PC-9 (cell line): ENCODE measurements around the gene ERC2. TPM values are rescaled to one million over a fixed set of nuclear protein-coding genes. Genes with fewer than 3 reads are reported as not detected.

ENCODE experiments used
- BruUV-seq: library from RNA; stranded (reverse); fragments of 400-500 nt; replicated peaks from 2 replicates; lab custom pipeline; 2021; lab: Mats Ljungman, UMichigan
- CTCF ChIA-PET: fragments of 300-600 bp; sonication (Branson Sonifier 250); formaldehyde crosslinking; loops from one replicate; lab custom pipeline; 2022; ENCODE audit warnings: antibody characterized with exemption; lab: Charles Lee
- POLR2A ChIA-PET: fragments of 300-600 bp; sonication (Branson Sonifier 250); formaldehyde crosslinking; loops from one replicate; lab custom pipeline; 2022; ENCODE audit warnings: antibody characterized with exemption; ENCODE audit not compliant: unreplicated experiment; lab: Charles Lee
- DNase-seq, 2 experiments: peaks; one replicate each; pipeline versions ENCODE4 v3.0.0 to v3.0.0-alpha.2; 2015 to 2022; ENCODE audit warnings: mixed read lengths in 1 of 2
- H2AFZ ChIP-seq: fragments of 200-600 bp; sonication (generic); 2 replicates; pipeline ENCODE4 v1.8.1; 2017; ENCODE audit warnings: antibody characterized with exemption
- H3F3A ChIP-seq: fragments of 200-600 bp; sonication (generic); 2 replicates; pipeline ENCODE4 v1.8.1; 2017; ENCODE audit warnings: antibody characterized with exemption, mild to moderate bottlenecking, low read depth; ENCODE audit not compliant: insufficient read depth
- H3K27ac ChIP-seq: fragments of 200-600 bp; sonication (generic); 2 replicates; pipeline ENCODE4 v1.6.1; 2016; ENCODE audit warnings: mixed run types
- H3K27me3 ChIP-seq: fragments of 200-600 bp; sonication (generic); 2 replicates; pipeline ENCODE4 v1.6.1; 2016; ENCODE audit warnings: low read depth, mixed run types; ENCODE audit not compliant: insufficient read depth
- H3K36me3 ChIP-seq: fragments of 200-600 bp; sonication (generic); 2 replicates; pipeline ENCODE4 v1.6.1; 2016; ENCODE audit warnings: low read depth, mixed run types
- H3K4me1 ChIP-seq: fragments of 200-600 bp; sonication (generic); replicated peaks from 2 replicates; pipeline ENCODE4 v1.6.1; 2016; ENCODE audit warnings: mixed run types; ENCODE audit not compliant: insufficient read depth
- H3K4me2 ChIP-seq: fragments of 200-600 bp; sonication (generic); 2 replicates; pipeline ENCODE4 v1.6.1; 2017; ENCODE audit warnings: mixed run types
- H3K4me3 ChIP-seq: fragments of 200-600 bp; sonication (generic); 2 replicates; pipeline ENCODE4 v1.6.1; 2016; ENCODE audit warnings: mixed run types
- H3K79me2 ChIP-seq: fragments of 200-600 bp; sonication (generic); 2 replicates; pipeline ENCODE4 v1.6.1; 2017; ENCODE audit warnings: low read depth, mixed run types
- H3K9me2 ChIP-seq: fragments of 200-600 bp; sonication (generic); 2 replicates; pipeline ENCODE4 v1.8.1; 2017; ENCODE audit warnings: mild to moderate bottlenecking; ENCODE audit not compliant: insufficient read depth
- H3K9me3 ChIP-seq: fragments of 200-600 bp; sonication (generic); 2 replicates; pipeline ENCODE4 v1.8.1; 2016; ENCODE audit warnings: low read depth; ENCODE audit not compliant: insufficient read depth
- H4K20me1 ChIP-seq: fragments of 200-600 bp; sonication (generic); 2 replicates; pipeline ENCODE4 v1.8.1; 2017; ENCODE audit not compliant: insufficient read depth
- EZH2 ChIP-seq: fragments of 200-600 bp; sonication (generic); IDR thresholded peaks from 2 replicates; pipeline ENCODE4 v1.8.0; 2017; ENCODE audit warnings: antibody characterized with exemption, low read depth
- intact Hi-C: fragments of 100-400 bp; cut with micrococcal nuclease; formaldehyde crosslinking; loops from one replicate; pipeline ENCODE4 v1.10.0; 2022; ENCODE audit not compliant: unreplicated experiment
- total RNA-seq: library from RNA; stranded (reverse); gene quantifications from 2 replicates; pipeline ENCODE4 v1.2.3, GENCODE V29; 2021
- TF ChIP-seq, protein P1 (sequence below): fragments of 200-600 bp; sonication (generic); conservative IDR thresholded peaks from 2 replicates; pipeline ENCODE4 v1.6.1; 2017; ENCODE audit warnings: mixed run types, antibody characterized with exemption, mild to moderate bottlenecking, moderate library complexity

ERC2 gene
- total RNA-seq, 1 experiment from 2014 or later: 1.4 TPM

DNA sequence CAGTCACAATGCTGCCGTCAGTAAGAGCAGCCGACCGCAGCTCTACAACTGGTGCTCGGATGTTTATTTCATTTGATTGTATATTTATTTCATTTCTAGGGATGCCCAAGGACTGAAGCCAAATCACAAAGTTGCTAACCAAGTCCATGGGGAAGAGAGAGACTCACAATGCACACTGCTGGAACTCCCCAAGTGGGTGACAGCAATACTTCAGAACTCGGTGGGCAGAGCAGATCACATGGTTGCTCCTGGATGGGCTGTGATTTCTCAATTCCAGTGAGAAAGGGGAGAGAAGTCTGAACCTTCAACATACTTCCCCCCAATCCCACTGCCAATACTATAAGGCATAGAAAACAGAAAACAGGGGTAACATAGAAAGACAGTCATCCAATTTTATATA is 715.4 kb downstream of the ERC2 start:
- TF ChIP-seq, protein P1, sequence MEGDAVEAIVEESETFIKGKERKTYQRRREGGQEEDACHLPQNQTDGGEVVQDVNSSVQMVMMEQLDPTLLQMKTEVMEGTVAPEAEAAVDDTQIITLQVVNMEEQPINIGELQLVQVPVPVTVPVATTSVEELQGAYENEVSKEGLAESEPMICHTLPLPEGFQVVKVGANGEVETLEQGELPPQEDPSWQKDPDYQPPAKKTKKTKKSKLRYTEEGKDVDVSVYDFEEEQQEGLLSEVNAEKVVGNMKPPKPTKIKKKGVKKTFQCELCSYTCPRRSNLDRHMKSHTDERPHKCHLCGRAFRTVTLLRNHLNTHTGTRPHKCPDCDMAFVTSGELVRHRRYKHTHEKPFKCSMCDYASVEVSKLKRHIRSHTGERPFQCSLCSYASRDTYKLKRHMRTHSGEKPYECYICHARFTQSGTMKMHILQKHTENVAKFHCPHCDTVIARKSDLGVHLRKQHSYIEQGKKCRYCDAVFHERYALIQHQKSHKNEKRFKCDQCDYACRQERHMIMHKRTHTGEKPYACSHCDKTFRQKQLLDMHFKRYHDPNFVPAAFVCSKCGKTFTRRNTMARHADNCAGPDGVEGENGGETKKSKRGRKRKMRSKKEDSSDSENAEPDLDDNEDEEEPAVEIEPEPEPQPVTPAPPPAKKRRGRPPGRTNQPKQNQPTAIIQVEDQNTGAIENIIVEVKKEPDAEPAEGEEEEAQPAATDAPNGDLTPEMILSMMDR: no peak
- no peak for TF ChIP-seq EZH2
- POLR2A ChIA-PET: no interaction called here
- no TSS peak for BruUV-seq

DNA sequence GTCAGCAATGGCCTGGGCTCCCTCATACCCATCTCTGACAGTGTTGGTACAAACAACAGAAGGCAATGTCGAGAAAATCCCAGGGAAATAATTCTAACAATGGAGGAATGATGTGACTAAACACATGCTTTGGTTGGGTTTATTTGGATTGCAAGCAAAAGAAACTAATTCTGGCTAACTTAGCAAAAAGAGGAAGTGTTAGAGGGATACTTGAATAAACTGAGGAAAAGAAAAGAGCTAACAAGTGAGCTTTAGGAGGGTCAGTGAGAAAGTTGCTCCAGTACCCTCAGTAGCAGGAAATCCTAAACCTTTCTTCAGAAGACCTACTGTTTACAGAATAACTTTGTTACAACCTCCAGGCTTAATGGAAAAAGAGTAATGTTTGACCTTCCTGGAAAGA is 716.5 kb downstream of the ERC2 start:
- Histone ChIP-seq H3K4me1 (peaks cover 20% of the 10 kb centered on the region), H3K9me2 (no peaks in the 10 kb centered on the region), H2AFZ (no peak overlapping the region), H3K79me2 (no peaks in the 10 kb centered on the region), H3K9me3 (0 out of 2 replicates have a peak, but pooled peaks cover 8% of the 10 kb centered on the region), H3K27ac (no peak overlapping the region), H4K20me1 (no peaks in the 10 kb centered on the region), H3F3A (peaks cover 6% of the 10 kb centered on the region; the same call in 1 of the 2 replicates), H3K4me2 (no peak overlapping the region), H3K27me3 (no peaks in the 10 kb centered on the region), H3K4me3 (no peak overlapping the region), H3K36me3 (no peaks in the 10 kb centered on the region)
- no TSS peak for BruUV-seq
- intact Hi-C loops: loop anchor here (5.0 kb wide), 1 partner anchor 131 kb away; no protein-coding TSS in a partner anchor
- DNase-seq: no peak
- CTCF ChIA-PET: no interaction called here
- POLR2A ChIA-PET: no interaction called here
- no peak for TF ChIP-seq EZH2
- TF ChIP-seq, protein P1: no peak

More for the DNA sequence above, 715.4 kb downstream of the ERC2 start:
- Histone ChIP-seq H3K9me2 (no peaks in the 10 kb centered on the region), H3K27ac (no peak overlapping the region), H4K20me1 (no peaks in the 10 kb centered on the region), H3K9me3 (0 out of 2 replicates have a peak, but pooled peaks cover 8% of the 10 kb centered on the region), H3F3A (peaks cover 6% of the 10 kb centered on the region; the same call in 1 of the 2 replicates), H3K4me3 (no peak overlapping the region), H3K4me2 (no peak overlapping the region), H3K4me1 (peaks cover 20% of the 10 kb centered on the region), H3K36me3 (no peaks in the 10 kb centered on the region), H2AFZ (no peak overlapping the region), H3K27me3 (no peaks in the 10 kb centered on the region), H3K79me2 (no peaks in the 10 kb centered on the region)
- CTCF ChIA-PET: no interaction called here
- DNase-seq: no peak
- intact Hi-C loops: loop anchor here (5.0 kb wide), 1 partner anchor 129 kb away; no protein-coding TSS in a partner anchor

DNA sequence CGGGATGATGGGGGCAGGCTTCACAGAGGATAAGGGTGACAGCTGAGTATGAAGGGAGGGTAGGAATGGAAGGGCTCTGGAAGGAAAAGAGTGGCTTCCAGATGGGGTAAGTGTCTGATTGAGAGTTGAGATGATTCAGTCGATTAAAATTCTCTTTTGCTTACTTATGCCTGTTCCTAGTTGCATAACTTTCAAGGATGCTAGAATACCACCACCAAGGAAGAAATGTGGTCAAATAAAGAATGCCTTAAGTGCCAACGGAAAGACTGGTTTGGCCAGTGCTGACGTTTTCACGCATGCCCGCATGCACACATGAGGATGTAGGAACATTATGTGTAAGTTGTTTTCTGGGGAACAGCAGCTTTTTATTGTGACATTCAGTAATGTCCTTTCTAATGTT is 717.7 kb downstream of the ERC2 start:
- DNase-seq: peak; percentile 75 to 97
- BruUV-seq: no TSS peak
- Histone ChIP-seq H3K4me3 (no peak overlapping the region), H2AFZ (no peak overlapping the region), H3K27me3 (no peaks in the 10 kb centered on the region), H3K36me3 (no peaks in the 10 kb centered on the region), H3K27ac (peak overlapping the region; percentile 74), H3K9me3 (0 out of 2 replicates have a peak, but pooled peaks cover 8% of the 10 kb centered on the region), H3K79me2 (no peaks in the 10 kb centered on the region), H3F3A (peaks cover 6% of the 10 kb centered on the region; the same call in 1 of the 2 replicates), H4K20me1 (no peaks in the 10 kb centered on the region), H3K4me1 (peaks cover 20% of the 10 kb centered on the region), H3K9me2 (no peaks in the 10 kb centered on the region), H3K4me2 (peak overlapping the region; percentile 55)
- CTCF ChIA-PET: no interaction called here
- TF ChIP-seq, protein P1: no peak
- no peak for TF ChIP-seq EZH2
- intact Hi-C loops: loop anchor here (1.0 to 5.0 kb wide), 3 partner anchors 132 to 178 kb away; no protein-coding TSS in a partner anchor
- POLR2A ChIA-PET: interaction anchor here (0.6 kb wide), 2 partner anchors 12 to 33 kb away, joined by 3 to 4 read pairs; no protein-coding TSS in a partner anchor
